Hepatocyte (in vitro differentiated cells): ENCODE measurements around the gene SORL1. TPM values are rescaled to one million over a fixed set of nuclear protein-coding genes. Genes with fewer than 3 reads are reported as not detected.

Source experiments
- DNase-seq: peaks from one replicate; pipeline ENCODE4 v3.0.0-alpha.2; 2016; ENCODE audit warnings: low spot score
- H2AFZ ChIP-seq: fragments of 200-600 bp; sonication (generic); 2 replicates; pipeline ENCODE4 v1.6.0; 2016; ENCODE audit warnings: antibody characterized with exemption, mild to moderate bottlenecking
- H3K27ac ChIP-seq: fragments of 200-600 bp; sonication (generic); 2 replicates; pipeline ENCODE4 v1.5.1; 2016; ENCODE audit warnings: mild to moderate bottlenecking
- H3K27me3 ChIP-seq: fragments of 200-600 bp; sonication (generic); 2 replicates; pipeline ENCODE4 v1.6.1; 2016
- H3K36me3 ChIP-seq: fragments of 200-600 bp; sonication (generic); replicated peaks from 2 replicates; pipeline ENCODE4 v1.5.1; 2016; ENCODE audit warnings: low read depth; ENCODE audit not compliant: insufficient read depth
- H3K4me1 ChIP-seq: fragments of 200-600 bp; sonication (generic); 2 replicates; pipeline ENCODE4 v1.5.1; 2016; ENCODE audit warnings: mild to moderate bottlenecking, moderate library complexity; ENCODE audit not compliant: insufficient read depth
- H3K4me2 ChIP-seq: fragments of 200-600 bp; sonication (generic); 2 replicates; pipeline ENCODE4 v1.6.0; 2016
- H3K4me3 ChIP-seq: fragments of 200-600 bp; sonication (generic); 2 replicates; pipeline ENCODE4 v1.5.1; 2016; ENCODE audit warnings: mild to moderate bottlenecking
- H3K79me2 ChIP-seq: fragments of 200-600 bp; sonication (generic); 2 replicates; pipeline ENCODE4 v1.6.0; 2017; ENCODE audit warnings: mild to moderate bottlenecking
- H3K9me2 ChIP-seq: fragments of 200-600 bp; sonication (generic); replicated peaks from 2 replicates; pipeline ENCODE4 v1.6.0; 2017; ENCODE audit warnings: mild to moderate bottlenecking; ENCODE audit not compliant: insufficient read depth
- H3K9me3 ChIP-seq: fragments of 200-600 bp; sonication (generic); 2 replicates; pipeline ENCODE4 v1.5.1; 2016; ENCODE audit warnings: low read depth, mild to moderate bottlenecking
- H4K20me1 ChIP-seq: fragments of 200-600 bp; sonication (generic); 2 replicates; pipeline ENCODE4 v1.6.0; 2016; ENCODE audit warnings: mild to moderate bottlenecking; ENCODE audit not compliant: insufficient read depth, poor library complexity, severe bottlenecking
- EZH2 ChIP-seq: fragments of 200-600 bp; sonication (generic); IDR thresholded peaks from 2 replicates; pipeline ENCODE4 v1.6.1; 2016; ENCODE audit warnings: antibody characterized with exemption, mild to moderate bottlenecking, borderline replicate concordance
- EZH2phosphoT487 ChIP-seq: fragments of 200-600 bp; sonication (generic); IDR thresholded peaks from one replicate; pipeline ENCODE4 v1.6.1; 2018; ENCODE audit warnings: antibody characterized with exemption, mild to moderate bottlenecking, low read depth, moderate library complexity; ENCODE audit not compliant: unreplicated experiment, severe bottlenecking
- WGBS: methylation state at CpG from one replicate; pipeline ENCODE4 v1.1.6; 2016; ENCODE audit warnings: low lambda C conversion rate; ENCODE audit errors: missing lambda C conversion rate; 5-methylcytosine and 5-hydroxymethylcytosine counted together
- polyA plus RNA-seq: library from polyadenylated mRNA; unstranded; fragments of >200 nt; fragmentation: Nextera tagmentation; extraction: Ambion mirVana; gene quantifications from 2 replicates; pipeline ENCODE4 v1.2.1, GENCODE V29; 2016
- total RNA-seq: library from RNA; depleted of rRNA; stranded (reverse); fragments of >200 nt; gene quantifications from 2 replicates; pipeline ENCODE4 v1.2.3, GENCODE V29; 2014
- TF ChIP-seq, protein P1 (sequence below): fragments of 200-600 bp; sonication (generic); IDR thresholded peaks from 2 replicates; pipeline ENCODE4 v1.5.1; 2016; ENCODE audit warnings: antibody characterized with exemption, mild to moderate bottlenecking; ENCODE audit not compliant: poor library complexity

The SORL1 gene
- total and polyA plus RNA-seq, 2 experiments from 2014 or later: 13.5 to 26.5 TPM

DNA sequence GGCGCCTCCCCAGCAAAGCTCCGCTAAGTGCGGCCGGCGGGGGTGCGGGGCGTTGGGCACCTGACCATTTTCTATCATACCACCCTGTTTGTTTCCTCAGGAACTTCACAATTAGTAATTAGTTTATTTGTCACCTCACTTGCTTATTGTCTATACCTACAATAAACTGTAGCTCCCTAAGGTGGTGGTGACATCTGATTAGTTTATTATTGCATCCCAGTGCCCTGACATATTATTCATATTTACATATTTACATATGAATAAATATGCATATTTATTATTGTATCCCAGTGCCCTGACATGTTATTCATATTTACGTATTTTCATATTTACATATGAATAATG lies 24.7 kb upstream of the SORL1 start:
- no peaks in the 10 kb centered on the region for H3K4me1 ChIP-seq
- no peak overlapping the region for H3K27ac ChIP-seq
- H3K79me2 ChIP-seq: no peaks in the 10 kb centered on the region
- H3K4me3 ChIP-seq: no peak overlapping the region
- no peak overlapping the region for H2AFZ ChIP-seq
- WGBS: 12% methylated on average over 8 of the region's 8 CpGs
- no peaks in the 10 kb centered on the region for H3K9me2 ChIP-seq
- H3K9me3 ChIP-seq: no peaks in the 10 kb centered on the region
- no peak for DNase-seq
- H4K20me1 ChIP-seq: no peaks in the 10 kb centered on the region
- H3K27me3 ChIP-seq: no peaks in the 10 kb centered on the region
- H3K36me3 ChIP-seq: no peaks in the 10 kb centered on the region
- peak overlapping the region; percentile 81 for H3K4me2 ChIP-seq
- TF ChIP-seq EZH2phosphoT487: no peak
- TF ChIP-seq, protein P1, sequence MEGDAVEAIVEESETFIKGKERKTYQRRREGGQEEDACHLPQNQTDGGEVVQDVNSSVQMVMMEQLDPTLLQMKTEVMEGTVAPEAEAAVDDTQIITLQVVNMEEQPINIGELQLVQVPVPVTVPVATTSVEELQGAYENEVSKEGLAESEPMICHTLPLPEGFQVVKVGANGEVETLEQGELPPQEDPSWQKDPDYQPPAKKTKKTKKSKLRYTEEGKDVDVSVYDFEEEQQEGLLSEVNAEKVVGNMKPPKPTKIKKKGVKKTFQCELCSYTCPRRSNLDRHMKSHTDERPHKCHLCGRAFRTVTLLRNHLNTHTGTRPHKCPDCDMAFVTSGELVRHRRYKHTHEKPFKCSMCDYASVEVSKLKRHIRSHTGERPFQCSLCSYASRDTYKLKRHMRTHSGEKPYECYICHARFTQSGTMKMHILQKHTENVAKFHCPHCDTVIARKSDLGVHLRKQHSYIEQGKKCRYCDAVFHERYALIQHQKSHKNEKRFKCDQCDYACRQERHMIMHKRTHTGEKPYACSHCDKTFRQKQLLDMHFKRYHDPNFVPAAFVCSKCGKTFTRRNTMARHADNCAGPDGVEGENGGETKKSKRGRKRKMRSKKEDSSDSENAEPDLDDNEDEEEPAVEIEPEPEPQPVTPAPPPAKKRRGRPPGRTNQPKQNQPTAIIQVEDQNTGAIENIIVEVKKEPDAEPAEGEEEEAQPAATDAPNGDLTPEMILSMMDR: no peak
- TF ChIP-seq EZH2: no peak

DNA sequence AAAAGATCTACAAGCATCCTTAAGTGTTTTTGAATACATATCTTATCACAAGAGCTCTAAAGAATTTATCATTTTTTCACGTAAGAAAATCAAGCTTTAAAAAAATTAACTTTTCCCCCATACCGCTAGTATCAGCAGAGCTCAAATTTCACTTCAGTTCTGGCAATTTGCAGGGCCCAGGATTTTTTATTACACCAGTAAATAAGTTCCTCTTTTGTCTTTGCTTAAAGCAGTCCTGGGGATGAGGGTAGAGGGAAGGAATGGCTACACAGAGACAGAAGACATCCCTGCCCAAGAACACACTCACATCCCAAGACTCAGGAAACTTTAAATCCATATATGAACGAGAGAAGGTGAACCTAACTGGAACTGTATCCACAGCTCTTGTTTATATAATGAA lies 22.6 kb upstream of the SORL1 start:
- H3K9me2 ChIP-seq: no peaks in the 10 kb centered on the region
- no peaks in the 10 kb centered on the region for H3K36me3 ChIP-seq
- H3K9me3 ChIP-seq: no peaks in the 10 kb centered on the region
- H3K27me3 ChIP-seq: no peaks in the 10 kb centered on the region
- no peak overlapping the region for H3K4me2 ChIP-seq
- H2AFZ ChIP-seq: no peak overlapping the region
- H4K20me1 ChIP-seq: no peaks in the 10 kb centered on the region
- no peak overlapping the region for H3K4me3 ChIP-seq
- H3K79me2 ChIP-seq: no peaks in the 10 kb centered on the region
- WGBS: 46% methylated on average over 3 of the region's 3 CpGs
- no peak for TF ChIP-seq EZH2phosphoT487
- TF ChIP-seq EZH2: no peak
- H3K4me1 ChIP-seq: no peaks in the 10 kb centered on the region
- DNase-seq: no peak
- H3K27ac ChIP-seq: no peak overlapping the region

DNA sequence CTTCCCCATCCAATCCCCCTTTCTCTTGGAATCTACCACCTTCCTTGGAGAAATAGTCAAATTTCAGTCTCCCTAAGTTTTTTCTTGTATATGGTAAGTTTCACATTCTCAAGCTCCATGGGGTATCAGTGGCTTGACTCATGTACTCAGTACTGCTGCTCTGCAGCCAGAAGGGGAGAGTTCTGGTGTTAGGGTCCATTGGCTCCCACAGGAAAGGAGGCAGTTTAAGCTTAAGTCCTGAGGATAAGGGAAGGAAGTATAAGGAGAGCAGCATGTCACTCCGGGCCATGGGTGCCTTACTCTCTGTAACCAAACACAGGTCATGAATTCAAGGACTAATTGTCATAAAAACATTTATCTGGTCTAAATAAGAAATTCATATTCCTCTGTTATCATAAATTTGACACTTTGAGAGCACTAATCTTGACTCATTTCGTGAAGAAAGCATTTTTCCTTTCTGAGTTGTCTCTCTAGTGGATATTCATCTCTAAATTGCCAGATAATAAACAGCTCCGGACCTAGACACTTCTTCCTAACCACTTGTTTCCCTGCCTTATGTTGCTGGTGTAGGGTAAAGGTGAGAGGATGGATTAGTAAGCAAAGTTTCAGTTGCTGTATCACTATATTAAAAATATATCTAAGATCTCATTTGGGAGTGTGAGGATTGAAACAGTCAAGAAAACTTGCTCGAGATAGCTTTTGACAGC lies 20.1 kb upstream of the SORL1 start:
- H3K9me2 ChIP-seq: no peaks in the 10 kb centered on the region
- no peak overlapping the region for H2AFZ ChIP-seq
- H3K4me1 ChIP-seq: no peaks in the 10 kb centered on the region
- H3K4me2 ChIP-seq: no peak overlapping the region
- H4K20me1 ChIP-seq: no peaks in the 10 kb centered on the region
- DNase-seq: no peak
- H3K27me3 ChIP-seq: no peaks in the 10 kb centered on the region
- H3K9me3 ChIP-seq: no peaks in the 10 kb centered on the region
- H3K79me2 ChIP-seq: no peaks in the 10 kb centered on the region
- TF ChIP-seq EZH2phosphoT487 (no peak), EZH2 (no peak)
- TF ChIP-seq, protein P1: no peak
- 88% methylated on average over 4 of the region's 4 CpGs for WGBS
- no peaks in the 10 kb centered on the region for H3K36me3 ChIP-seq
- H3K27ac ChIP-seq: no peak overlapping the region
- H3K4me3 ChIP-seq: no peak overlapping the region

DNA sequence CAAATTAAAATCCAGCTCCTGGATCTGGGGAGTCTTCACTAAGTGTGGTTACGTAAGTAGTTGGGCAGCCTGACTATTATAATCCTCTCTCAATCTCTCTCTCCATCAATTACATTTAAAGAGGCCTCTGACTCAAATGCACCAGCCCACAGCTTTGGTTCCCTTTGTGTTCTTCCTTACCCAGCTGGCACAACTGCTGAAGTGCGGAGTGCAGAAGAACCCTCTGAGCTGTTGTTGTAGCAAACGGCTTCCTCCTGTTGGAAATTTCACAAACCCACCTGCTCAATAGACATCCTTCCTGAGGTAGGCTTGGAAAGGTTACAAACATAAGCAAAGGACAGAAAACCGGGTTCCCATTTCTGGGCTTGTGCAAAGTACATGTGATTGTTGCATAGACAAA lies 17.0 kb upstream of the SORL1 start:
- Histone ChIP-seq H3K9me2 (no peaks in the 10 kb centered on the region), H3K4me1 (no peaks in the 10 kb centered on the region), H4K20me1 (no peaks in the 10 kb centered on the region), H3K4me2 (no peak overlapping the region), H3K27ac (peak overlapping the region; percentile 55), H3K79me2 (no peaks in the 10 kb centered on the region), H3K9me3 (no peaks in the 10 kb centered on the region), H3K27me3 (no peaks in the 10 kb centered on the region), H3K4me3 (no peak overlapping the region), H3K36me3 (no peaks in the 10 kb centered on the region), H2AFZ (no peak overlapping the region)
- WGBS: 66% methylated on average over 4 of the region's 4 CpGs
- TF ChIP-seq, protein P1: no peak
- TF ChIP-seq EZH2 (no peak), EZH2phosphoT487 (no peak)
- no peak for DNase-seq
